Smooth muscle cell (in vitro differentiated cells): Measurements from ENCODE around the gene USP40. TPM values are rescaled to one million over a fixed set of nuclear protein-coding genes. Genes with fewer than 3 reads are reported as not detected.

Source experiments
- DNase-seq: peaks from one replicate; lab custom pipeline; 2025; ENCODE audit not compliant: unreplicated experiment; lab: John Stamatoyannopoulos, UW
- H2AFZ ChIP-seq: fragments of 200-600 bp; sonication (generic); 2 replicates; pipeline ENCODE4 v1.6.0; 2016; ENCODE audit warnings: antibody characterized with exemption, low read depth, mild to moderate bottlenecking
- H3F3A ChIP-seq: fragments of 200-600 bp; sonication (generic); 2 replicates; pipeline ENCODE4 v1.6.0; 2017; ENCODE audit warnings: antibody characterized with exemption, low read depth
- H3K27ac ChIP-seq: fragments of 200-600 bp; sonication (generic); 2 replicates; pipeline ENCODE4 v1.5.1; 2016; ENCODE audit warnings: low read depth, mild to moderate bottlenecking
- H3K27me3 ChIP-seq: fragments of 200-600 bp; sonication (generic); 2 replicates; pipeline ENCODE4 v1.6.1; 2016; ENCODE audit warnings: low read depth, mild to moderate bottlenecking
- H3K36me3 ChIP-seq: fragments of 200-600 bp; sonication (generic); 2 replicates; pipeline ENCODE4 v1.5.1; 2016; ENCODE audit warnings: low read depth
- H3K4me1 ChIP-seq: fragments of 200-600 bp; sonication (generic); 2 replicates; pipeline ENCODE4 v1.5.1; 2016; ENCODE audit warnings: low read depth
- H3K4me2 ChIP-seq: fragments of 200-600 bp; sonication (generic); 2 replicates; pipeline ENCODE4 v1.6.0; 2016; ENCODE audit warnings: mild to moderate bottlenecking
- H3K4me3 ChIP-seq: fragments of 200-600 bp; sonication (generic); 2 replicates; pipeline ENCODE4 v1.5.1; 2016; ENCODE audit warnings: mild to moderate bottlenecking
- H3K79me2 ChIP-seq: fragments of 200-600 bp; sonication (generic); 2 replicates; pipeline ENCODE4 v1.6.0; 2016; ENCODE audit warnings: low read depth, mild to moderate bottlenecking
- H3K9ac ChIP-seq: fragments of 200-600 bp; sonication (generic); 2 replicates; pipeline ENCODE4 v1.6.0; 2016; ENCODE audit warnings: low read depth
- H3K9me3 ChIP-seq: fragments of 200-600 bp; sonication (generic); replicated peaks from 2 replicates; pipeline ENCODE4 v1.5.1; 2016; ENCODE audit warnings: low read depth
- H4K20me1 ChIP-seq: fragments of 200-600 bp; sonication (generic); 2 replicates; pipeline ENCODE4 v1.6.0; 2016; ENCODE audit warnings: low read depth
- CTCF ChIP-seq: fragments of 200-600 bp; sonication (generic); IDR thresholded peaks from 2 replicates; pipeline ENCODE4 v1.5.1; 2017; ENCODE audit warnings: borderline replicate concordance, mild to moderate bottlenecking, antibody characterized with exemption; ENCODE audit not compliant: insufficient read depth, poor library complexity, severe bottlenecking
- WGBS: methylation state at CpG from one replicate; pipeline ENCODE4 v1.1.7; 2016; ENCODE audit warnings: low lambda C conversion rate; 5-methylcytosine and 5-hydroxymethylcytosine counted together
- polyA plus RNA-seq: library from polyadenylated mRNA; unstranded; fragments of >200 nt; fragmentation: Nextera tagmentation; extraction: Ambion mirVana; gene quantifications from 2 replicates; pipeline ENCODE4 v1.2.1, GENCODE V29; 2016
- total RNA-seq: library from RNA; depleted of rRNA; stranded (reverse); fragments of >200 nt; gene quantifications from 2 replicates; pipeline ENCODE4 v1.2.3, GENCODE V29; 2014

USP40 gene
- total and polyA plus RNA-seq, 2 experiments from 2014 or later: 9.4 to 23.6 TPM

GRCh38 chr2:233528182-233528581 is 38.4 kb downstream of the USP40 start:
- H3F3A ChIP-seq: no peaks in the 10 kb centered on the region
- no peak overlapping the region for H3K4me3 ChIP-seq
- no peaks in the 10 kb centered on the region for H3K79me2 ChIP-seq
- peaks cover under 1% of the 10 kb centered on the region for H3K36me3 ChIP-seq
- no peak overlapping the region for H3K27ac ChIP-seq
- H3K27me3 ChIP-seq: no peaks in the 10 kb centered on the region
- no peak overlapping the region for H3K4me2 ChIP-seq
- no peak for DNase-seq
- no peaks in the 10 kb centered on the region for H3K9me3 ChIP-seq
- no peak overlapping the region for H2AFZ ChIP-seq
- H3K4me1 ChIP-seq: no peaks in the 10 kb centered on the region
- no peak overlapping the region for H3K9ac ChIP-seq
- WGBS: 97% methylated on average over 10 of the region's 10 CpGs
- TF ChIP-seq CTCF: no peak
- H4K20me1 ChIP-seq: no peaks in the 10 kb centered on the region

DNA sequence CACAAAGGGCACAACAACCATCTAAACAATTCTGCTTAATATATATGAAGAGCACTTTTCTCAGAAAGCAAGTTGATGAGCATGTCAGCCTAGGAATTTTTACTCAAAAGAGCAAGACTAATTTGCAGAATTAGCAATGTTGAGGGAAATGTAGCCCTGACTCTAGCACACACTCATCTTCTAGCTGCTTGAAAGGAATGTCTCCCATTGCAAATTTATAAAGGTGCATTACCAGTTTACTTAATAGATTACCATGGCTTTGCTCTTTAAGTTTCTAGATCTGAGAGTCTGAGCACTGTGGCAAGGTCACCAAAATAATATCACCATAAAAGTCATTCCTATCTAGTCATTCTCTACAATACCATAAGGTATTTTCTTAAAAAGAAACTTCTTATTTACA is 40.8 kb downstream of the USP40 start:
- Histone ChIP-seq H2AFZ (no peak overlapping the region), H4K20me1 (no peaks in the 10 kb centered on the region), H3K27ac (no peak overlapping the region), H3K4me2 (no peak overlapping the region), H3K36me3 (peaks cover 5% of the 10 kb centered on the region), H3F3A (no peaks in the 10 kb centered on the region), H3K4me3 (no peak overlapping the region), H3K9ac (no peak overlapping the region), H3K79me2 (no peaks in the 10 kb centered on the region), H3K4me1 (no peaks in the 10 kb centered on the region), H3K9me3 (no peaks in the 10 kb centered on the region), H3K27me3 (no peaks in the 10 kb centered on the region)
- TF ChIP-seq CTCF: no peak
- DNase-seq: no peak

GRCh38 chr2:233519787-233520611 is 46.6 kb downstream of the USP40 start:
- Histone ChIP-seq H2AFZ (no peak overlapping the region), H3K36me3 (peaks cover 5% of the 10 kb centered on the region), H3K4me1 (no peaks in the 10 kb centered on the region), H4K20me1 (no peaks in the 10 kb centered on the region), H3K4me2 (no peak overlapping the region), H3K9ac (no peak overlapping the region), H3K27me3 (no peaks in the 10 kb centered on the region), H3K9me3 (no peaks in the 10 kb centered on the region), H3K79me2 (no peaks in the 10 kb centered on the region), H3K27ac (no peak overlapping the region), H3F3A (no peaks in the 10 kb centered on the region), H3K4me3 (no peak overlapping the region)
- DNase-seq: no peak
- 81% methylated on average over 3 of the region's 3 CpGs for WGBS
- no peak for TF ChIP-seq CTCF

GRCh38 chr2:233513953-233514655 is 52.5 kb downstream of the USP40 start:
- WGBS: 76% methylated on average over 7 of the region's 7 CpGs
- no peak overlapping the region for H3K9ac ChIP-seq
- TF ChIP-seq CTCF: no peak

More at GRCh38 chr2:233513953-233514655, 52.5 kb downstream of the USP40 start:
- Histone ChIP-seq H2AFZ (no peak overlapping the region), H3K4me2 (peak overlapping the region; percentile 1), H3K27me3 (no peaks in the 10 kb centered on the region), H3K4me1 (no peaks in the 10 kb centered on the region), H3F3A (no peaks in the 10 kb centered on the region), H3K27ac (no peak overlapping the region), H3K79me2 (no peaks in the 10 kb centered on the region), H3K9me3 (no peaks in the 10 kb centered on the region), H3K36me3 (no peaks in the 10 kb centered on the region), H4K20me1 (no peaks in the 10 kb centered on the region), H3K4me3 (no peak overlapping the region)
- DNase-seq: no peak
